ENCODE data around the gene SMIM38. TPM values are rescaled to one million over a fixed set of nuclear protein-coding genes. Genes with fewer than 3 reads are reported as not detected.
"Not testable (repeated sequence)": the region's sequence is repeated elsewhere in the genome, so short reads cannot be mapped to it uniquely, and the experiment has no call there.

The SMIM38 gene
- total RNA-seq, 3 donors from 2014 or later = 2.2 TPM; not detected in 2

DNA sequence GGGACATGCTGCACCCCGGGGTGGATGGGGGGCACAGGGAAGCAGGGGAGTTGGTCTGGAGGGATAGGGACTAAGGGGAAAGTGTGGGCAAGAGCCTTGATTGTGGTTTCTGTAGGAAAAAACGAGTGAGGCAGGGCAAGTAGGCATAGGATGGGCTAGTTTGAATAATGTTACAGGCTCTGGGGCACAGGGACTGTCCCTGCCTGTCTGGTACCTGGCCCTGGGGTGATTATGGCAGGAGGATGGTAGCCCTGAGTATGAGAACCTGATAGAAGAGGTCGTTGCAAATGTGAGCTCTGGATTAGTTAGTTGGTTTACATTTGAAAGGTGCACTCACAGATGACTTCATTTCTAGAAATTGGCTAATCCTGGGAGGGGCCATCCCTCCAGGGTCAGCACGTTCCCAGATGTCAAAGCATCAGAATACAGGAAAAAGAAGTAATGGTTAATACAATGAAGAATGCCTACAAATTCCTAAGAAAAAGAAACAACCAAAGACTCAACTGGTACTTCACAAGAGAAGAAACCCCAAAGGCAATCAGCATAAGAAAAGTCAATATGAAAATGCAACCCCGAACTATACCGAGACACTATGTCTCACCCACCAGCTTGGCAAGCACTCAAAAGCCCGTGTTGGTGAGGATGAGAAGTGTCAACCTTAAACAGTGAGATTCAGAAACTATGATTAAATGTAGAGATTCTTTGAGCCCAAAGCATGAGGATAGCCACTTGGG is 11.3 kb upstream of the SMIM38 start:
- H3K4me1 ChIP-seq (ENCODE audit: low read depth) = no peaks in the 10 kb centered on the region
- no peaks in the 10 kb centered on the region for H3K9me3 ChIP-seq
- intact Hi-C loops (cut with DNase I, micrococcal nuclease) = no loop called here
- DNase-seq (no peak), ATAC-seq (no peak)
- H3K4me3 ChIP-seq = no peak overlapping the region
- TF ChIP-seq, protein P1, sequence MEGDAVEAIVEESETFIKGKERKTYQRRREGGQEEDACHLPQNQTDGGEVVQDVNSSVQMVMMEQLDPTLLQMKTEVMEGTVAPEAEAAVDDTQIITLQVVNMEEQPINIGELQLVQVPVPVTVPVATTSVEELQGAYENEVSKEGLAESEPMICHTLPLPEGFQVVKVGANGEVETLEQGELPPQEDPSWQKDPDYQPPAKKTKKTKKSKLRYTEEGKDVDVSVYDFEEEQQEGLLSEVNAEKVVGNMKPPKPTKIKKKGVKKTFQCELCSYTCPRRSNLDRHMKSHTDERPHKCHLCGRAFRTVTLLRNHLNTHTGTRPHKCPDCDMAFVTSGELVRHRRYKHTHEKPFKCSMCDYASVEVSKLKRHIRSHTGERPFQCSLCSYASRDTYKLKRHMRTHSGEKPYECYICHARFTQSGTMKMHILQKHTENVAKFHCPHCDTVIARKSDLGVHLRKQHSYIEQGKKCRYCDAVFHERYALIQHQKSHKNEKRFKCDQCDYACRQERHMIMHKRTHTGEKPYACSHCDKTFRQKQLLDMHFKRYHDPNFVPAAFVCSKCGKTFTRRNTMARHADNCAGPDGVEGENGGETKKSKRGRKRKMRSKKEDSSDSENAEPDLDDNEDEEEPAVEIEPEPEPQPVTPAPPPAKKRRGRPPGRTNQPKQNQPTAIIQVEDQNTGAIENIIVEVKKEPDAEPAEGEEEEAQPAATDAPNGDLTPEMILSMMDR (IDR thresholded peaks at IDR 0.05) = no peak
- H3K36me3 ChIP-seq (ENCODE audit: low read depth) = no peaks in the 10 kb centered on the region

GRCh38 chr11:69145050-69145380 is 10.7 kb upstream of the SMIM38 start:
- intact Hi-C loops (cut with DNase I, micrococcal nuclease) = no loop called here
- TF ChIP-seq, protein P1 (IDR thresholded peaks at IDR 0.05) = no peak

DNA sequence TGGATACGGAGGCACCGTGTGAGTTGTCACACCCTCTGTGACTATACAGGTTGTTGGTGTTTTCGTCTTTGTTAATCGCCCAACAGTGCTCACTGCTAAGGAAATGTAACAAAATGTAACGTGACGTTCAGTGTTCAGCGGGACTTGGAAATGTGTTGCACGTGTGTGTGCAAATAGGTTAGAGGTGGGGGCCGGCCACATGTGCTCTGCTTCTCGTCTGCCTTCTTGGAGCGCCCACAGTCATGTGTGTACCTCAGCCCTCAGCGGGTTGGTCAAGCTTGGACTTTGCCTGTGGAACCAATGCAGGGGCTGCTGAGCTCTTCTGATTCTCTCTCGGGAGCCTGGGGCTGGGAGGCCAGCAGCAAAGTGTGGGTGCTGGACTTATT is 7.4 kb upstream of the SMIM38 start:
- TF ChIP-seq, protein P1 (IDR thresholded peaks at IDR 0.05) = no peak
- intact Hi-C loops (cut with DNase I, micrococcal nuclease) = no loop called here
- DNase-seq = no peak
- no peaks in the 10 kb centered on the region for H3K36me3 ChIP-seq (ENCODE audit: low read depth)
- H3K4me1 ChIP-seq (ENCODE audit: low read depth) = no peaks in the 10 kb centered on the region
- H3K9me3 ChIP-seq = no peaks in the 10 kb centered on the region
- no peak overlapping the region for H3K4me3 ChIP-seq
- ATAC-seq = no peak

More at GRCh38 chr11:69145050-69145380, 10.7 kb upstream of the SMIM38 start:
- no peaks in the 10 kb centered on the region for H3K4me1 ChIP-seq (ENCODE audit: low read depth)
- no peak overlapping the region for H3K4me3 ChIP-seq
- DNase-seq (no peak), ATAC-seq (no peak)
- no peaks in the 10 kb centered on the region for H3K36me3 ChIP-seq (ENCODE audit: low read depth)
- no peaks in the 10 kb centered on the region for H3K9me3 ChIP-seq

- intact Hi-C loops (cut with DNase I, micrococcal nuclease) = no loop called here
- no peak overlapping the region for H3K4me3 ChIP-seq
- H3K36me3 ChIP-seq (ENCODE audit: low read depth) = no peaks in the 10 kb centered on the region
- TF ChIP-seq, protein P1 (IDR thresholded peaks at IDR 0.05) = no peak
- ATAC-seq (no peak), DNase-seq (no peak)
- H3K4me1 ChIP-seq (ENCODE audit: low read depth) = no peaks in the 10 kb centered on the region
- H3K9me3 ChIP-seq = no peaks in the 10 kb centered on the region
Observed at GRCh38 chr11:69148806-69149205, 6.9 kb upstream of the SMIM38 start.

DNA sequence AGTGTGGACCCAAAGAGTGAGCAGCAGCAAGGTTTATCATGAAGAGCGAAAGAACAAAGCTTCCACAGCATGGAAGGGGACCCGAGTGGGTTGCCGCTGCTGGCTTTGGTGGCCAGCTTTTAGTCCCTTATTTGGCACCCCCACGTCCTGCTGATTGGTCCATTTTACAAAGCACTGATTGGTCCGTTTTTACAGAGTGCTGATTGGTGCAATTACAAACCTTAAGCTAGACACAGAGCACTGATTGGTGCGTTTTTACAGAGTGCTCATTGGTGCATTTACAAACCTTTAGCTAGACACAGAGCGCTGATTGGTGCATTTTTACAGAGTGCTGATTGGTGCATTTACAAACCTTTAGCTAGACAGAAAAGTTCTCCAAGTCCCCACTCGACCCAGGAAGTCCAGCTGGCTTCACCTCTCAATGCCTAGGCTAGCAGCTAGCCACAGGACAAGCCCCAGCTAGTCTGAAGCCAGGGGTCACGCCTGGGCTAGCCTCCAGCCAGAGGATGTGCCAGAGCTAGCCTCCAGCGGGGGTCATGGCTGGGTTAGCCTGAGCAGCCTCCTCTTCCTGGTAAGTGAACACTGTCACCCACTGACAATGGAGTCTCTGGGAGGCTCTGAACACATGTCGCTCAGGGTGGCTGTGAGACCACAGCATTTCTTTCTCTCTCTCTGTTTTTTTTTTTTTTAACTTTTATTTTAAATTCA is 6.2 kb upstream of the SMIM38 start:
- H3K36me3 ChIP-seq (ENCODE audit: low read depth); H3K4me3 ChIP-seq; intact Hi-C loops (cut with DNase I, micrococcal nuclease); ATAC-seq; H3K9me3 ChIP-seq; H3K4me1 ChIP-seq (ENCODE audit: low read depth); DNase-seq: not testable (repeated sequence)

GRCh38 chr11:69150175-69150574 is 5.6 kb upstream of the SMIM38 start:
- ATAC-seq (no peak), DNase-seq (no peak)
- Histone ChIP-seq H3K9me3 (no peaks in the 10 kb centered on the region), H3K36me3 (ENCODE audit: low read depth) (no peaks in the 10 kb centered on the region), H3K4me1 (ENCODE audit: low read depth) (no peaks in the 10 kb centered on the region), H3K4me3 (no peak overlapping the region)
- TF ChIP-seq, protein P1 (IDR thresholded peaks at IDR 0.05) = no peak
- intact Hi-C loops (cut with DNase I, micrococcal nuclease) = no loop called here

All from mucosa of descending colon (tissue), 3 donors.